Epithelial cell of esophagus (primary cell): ENCODE data around the gene PDE4B.
"Not testable (repeated sequence)": the region's sequence is repeated elsewhere in the genome, so short reads cannot be mapped to it uniquely, and the experiment has no call there.

Experiments
- DNase-seq: peaks from one replicate; pipeline ENCODE4 v3.0.0; 2010; ENCODE audit warnings: low read depth
- H3K4me3 ChIP-seq: 2 replicates; pipeline ENCODE4 v1.5.1; 2011; ENCODE audit warnings: mild to moderate bottlenecking, low read length, control low read depth
- TF ChIP-seq, protein P1 (sequence below): IDR thresholded peaks from 2 replicates; pipeline ENCODE4 v1.5.1; 2011; ENCODE audit warnings: low read depth, mild to moderate bottlenecking, low read length, control low read depth, inconsistent platforms; ENCODE audit not compliant: insufficient read depth; ENCODE audit errors: missing control alignments

Gene PDE4B

DNA sequence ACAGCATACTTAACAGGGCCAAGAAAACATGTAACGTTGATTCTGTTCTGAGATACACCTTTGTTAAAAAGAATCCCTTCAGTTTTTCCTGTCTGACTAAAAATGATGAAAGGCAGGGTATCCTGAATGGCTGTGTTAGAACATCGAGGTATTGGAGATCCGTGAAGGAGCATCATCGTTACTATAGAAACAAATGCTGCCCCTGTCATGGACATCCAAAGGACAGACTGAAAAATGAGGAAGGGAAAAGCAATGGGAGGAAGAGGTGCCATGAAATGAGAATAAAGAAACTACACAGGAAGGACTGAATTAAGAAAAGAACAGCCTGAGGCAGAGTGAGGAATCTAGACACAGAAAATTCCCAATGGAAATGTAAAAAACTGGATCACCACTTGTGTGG, 257.9 kb downstream of the PDE4B start:
- H3K4me3 ChIP-seq, result no peak overlapping the region
- no peak for DNase-seq
- TF ChIP-seq, protein P1, sequence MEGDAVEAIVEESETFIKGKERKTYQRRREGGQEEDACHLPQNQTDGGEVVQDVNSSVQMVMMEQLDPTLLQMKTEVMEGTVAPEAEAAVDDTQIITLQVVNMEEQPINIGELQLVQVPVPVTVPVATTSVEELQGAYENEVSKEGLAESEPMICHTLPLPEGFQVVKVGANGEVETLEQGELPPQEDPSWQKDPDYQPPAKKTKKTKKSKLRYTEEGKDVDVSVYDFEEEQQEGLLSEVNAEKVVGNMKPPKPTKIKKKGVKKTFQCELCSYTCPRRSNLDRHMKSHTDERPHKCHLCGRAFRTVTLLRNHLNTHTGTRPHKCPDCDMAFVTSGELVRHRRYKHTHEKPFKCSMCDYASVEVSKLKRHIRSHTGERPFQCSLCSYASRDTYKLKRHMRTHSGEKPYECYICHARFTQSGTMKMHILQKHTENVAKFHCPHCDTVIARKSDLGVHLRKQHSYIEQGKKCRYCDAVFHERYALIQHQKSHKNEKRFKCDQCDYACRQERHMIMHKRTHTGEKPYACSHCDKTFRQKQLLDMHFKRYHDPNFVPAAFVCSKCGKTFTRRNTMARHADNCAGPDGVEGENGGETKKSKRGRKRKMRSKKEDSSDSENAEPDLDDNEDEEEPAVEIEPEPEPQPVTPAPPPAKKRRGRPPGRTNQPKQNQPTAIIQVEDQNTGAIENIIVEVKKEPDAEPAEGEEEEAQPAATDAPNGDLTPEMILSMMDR, result no peak

DNA sequence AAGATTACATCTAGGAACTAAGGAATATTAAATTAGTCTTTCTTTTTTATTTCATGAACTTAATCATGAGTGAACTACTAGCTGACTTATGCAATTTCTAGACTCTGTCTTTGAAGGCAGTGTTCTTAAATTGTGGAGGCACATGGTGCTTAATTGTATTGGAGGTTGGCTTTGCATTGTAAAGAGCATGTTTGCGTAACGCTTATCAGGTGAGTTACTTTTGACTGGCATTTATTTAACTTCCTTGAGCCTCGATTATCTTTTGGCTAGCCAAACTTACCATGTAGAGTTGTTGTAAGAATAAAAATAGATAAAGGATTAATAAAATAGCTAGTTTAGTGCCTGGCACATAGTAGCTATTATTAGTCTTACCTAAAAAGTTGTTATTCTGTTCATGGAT, 262.4 kb downstream of the PDE4B start:
- TF ChIP-seq, protein P1, result no peak
- DNase-seq, result no peak
- H3K4me3 ChIP-seq, result no peak overlapping the region

DNA sequence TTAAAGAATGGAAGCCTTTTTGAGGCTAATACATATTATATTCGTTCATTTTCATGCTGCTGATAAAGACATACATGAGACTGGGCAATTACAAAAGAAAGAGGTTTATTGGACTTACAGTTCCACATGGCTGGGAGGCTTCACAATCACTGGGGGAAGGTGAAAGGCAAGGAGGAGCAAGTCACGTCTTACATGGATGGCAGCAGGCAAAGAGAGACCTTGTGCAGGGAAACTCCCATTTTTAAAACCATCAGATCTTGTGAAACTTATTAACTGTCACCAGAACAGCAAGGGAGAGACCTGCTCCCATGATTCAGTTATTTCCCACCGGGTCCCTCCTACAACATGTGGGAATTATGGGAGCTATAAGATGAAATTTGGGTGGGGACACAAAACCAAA, 264.8 kb downstream of the PDE4B start:
- not testable (repeated sequence) for DNase-seq, H3K4me3 ChIP-seq

DNA sequence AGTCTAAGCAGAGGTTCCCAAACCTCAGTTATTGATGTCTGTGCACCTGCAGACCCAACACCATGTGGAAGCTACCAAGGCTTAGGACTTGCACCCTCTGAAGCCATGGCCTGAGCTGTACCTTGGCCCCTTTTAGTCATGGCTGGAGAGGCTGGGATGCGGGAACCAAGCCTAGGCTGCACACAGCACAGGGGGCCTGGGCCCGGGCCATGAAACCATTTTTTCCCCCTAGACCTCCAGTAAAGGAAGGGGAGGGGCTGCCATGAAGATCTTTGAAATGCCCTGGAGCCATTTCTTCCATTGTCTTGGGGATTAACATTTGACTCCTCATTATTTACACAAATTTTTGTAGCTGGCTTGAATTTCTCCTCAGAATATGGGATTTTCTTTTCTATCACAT, 265.9 kb downstream of the PDE4B start:
- H3K4me3 ChIP-seq, result no peak overlapping the region
- DNase-seq, result no peak
- TF ChIP-seq, protein P1, result no peak

DNA sequence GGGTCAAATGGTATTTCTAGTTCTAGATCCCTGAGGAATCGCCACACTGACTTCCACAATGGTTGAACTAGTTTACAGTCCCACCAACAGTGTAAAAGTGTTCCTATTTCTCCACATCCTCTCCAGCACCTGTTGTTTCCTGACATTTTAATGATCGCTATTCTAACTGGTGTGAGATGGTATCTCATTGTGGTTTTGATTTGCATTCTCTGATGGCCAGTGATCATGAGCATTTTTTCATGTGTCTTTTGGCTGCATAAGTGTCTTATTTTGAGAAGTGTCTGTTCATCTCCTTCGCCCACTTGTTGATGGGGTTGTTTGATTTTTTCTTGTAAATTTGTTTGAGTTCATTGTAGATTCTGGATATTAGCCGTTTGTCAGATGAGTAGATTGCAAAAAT, 274.5 kb downstream of the PDE4B start:
- not testable (repeated sequence) for DNase-seq

DNA sequence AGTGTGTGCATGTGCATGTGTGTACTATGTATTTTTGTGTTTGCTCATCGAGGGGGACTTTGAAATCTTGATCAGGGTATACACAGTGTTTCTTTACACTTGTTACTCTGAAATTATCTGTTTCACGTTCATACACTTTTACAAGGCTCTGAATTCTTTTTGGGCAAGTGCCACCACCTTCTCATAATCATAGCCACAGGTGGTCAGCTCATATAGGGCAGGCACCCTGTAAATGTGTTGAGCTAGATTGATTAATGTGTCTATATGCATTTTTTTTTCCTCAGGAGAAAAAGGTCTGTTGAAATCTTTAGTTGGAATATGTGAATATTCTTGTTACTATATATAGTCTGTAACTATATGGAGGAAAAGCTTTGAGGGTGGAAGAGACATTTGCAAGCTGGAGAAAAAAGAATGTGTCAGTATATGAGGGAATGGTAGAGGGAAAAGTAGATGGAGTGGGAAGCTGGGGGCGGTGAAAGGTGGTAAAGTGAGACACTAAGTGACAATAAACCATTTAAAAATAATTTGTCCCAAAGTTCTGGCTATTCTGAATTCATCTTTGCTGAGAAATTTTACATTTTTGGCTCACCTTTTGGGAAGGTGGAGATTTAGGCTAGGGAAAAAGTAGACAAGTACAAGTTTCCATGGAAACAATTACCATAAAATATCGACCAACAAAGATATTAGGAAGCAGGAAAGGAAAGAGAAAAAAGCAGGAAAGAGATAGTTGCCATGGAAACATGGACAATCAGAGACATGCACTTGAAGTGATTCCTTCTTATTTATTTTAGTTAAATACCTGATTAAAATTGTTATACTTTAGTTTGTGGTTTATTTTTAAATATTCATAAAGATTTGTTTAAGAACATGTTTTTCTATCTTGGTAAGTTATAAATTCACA, 277.5 kb downstream of the PDE4B start:
- no peak for DNase-seq
- no peak overlapping the region for H3K4me3 ChIP-seq
- TF ChIP-seq, protein P1, result no peak

More for the DNA sequence above, 274.5 kb downstream of the PDE4B start:
- not testable (repeated sequence) for H3K4me3 ChIP-seq

DNA sequence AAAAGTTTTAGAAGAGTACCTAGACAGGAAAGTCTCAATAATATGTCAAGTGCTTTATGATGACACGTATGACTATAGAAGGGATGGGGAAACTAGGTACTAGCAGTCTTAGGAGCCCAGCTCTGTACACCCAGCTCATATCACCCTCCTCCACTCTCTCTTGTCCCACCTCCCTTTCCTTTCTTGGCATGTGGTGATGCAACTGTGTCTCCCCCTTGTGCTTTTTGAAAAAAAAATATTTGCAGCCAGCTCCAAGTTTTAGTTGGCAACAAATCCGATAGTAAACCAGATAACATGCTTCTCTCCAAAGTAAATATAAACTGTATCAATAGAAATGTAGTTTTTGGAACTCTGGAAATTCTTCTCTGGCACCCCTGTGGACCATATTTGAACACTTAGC, 280.7 kb downstream of the PDE4B start:
- no peak for DNase-seq
- TF ChIP-seq, protein P1, result no peak
- no peak overlapping the region for H3K4me3 ChIP-seq

DNA sequence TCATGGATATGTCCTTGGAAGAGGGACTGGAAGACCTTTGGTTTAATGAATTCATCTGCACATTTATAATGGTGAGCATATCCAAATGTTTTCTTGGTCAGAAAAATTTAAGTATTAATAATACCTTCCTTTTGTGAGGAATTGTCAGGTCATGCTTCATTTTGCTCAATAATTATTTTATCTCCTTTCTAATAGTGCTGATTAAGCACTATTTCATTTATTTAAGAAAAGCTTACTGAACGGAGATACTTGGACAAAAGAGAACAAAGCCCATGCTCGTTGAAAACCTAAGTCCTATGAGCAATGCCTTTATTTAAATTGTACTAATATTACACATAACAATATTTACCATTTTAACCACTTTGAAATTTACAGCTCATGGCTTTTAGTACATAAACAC, 281.5 kb downstream of the PDE4B start:
- H3K4me3 ChIP-seq, result no peak overlapping the region
- DNase-seq, result no peak
- TF ChIP-seq, protein P1, result no peak
